ENCODE measurements around the gene FCN1.

FCN1 gene

DNA sequence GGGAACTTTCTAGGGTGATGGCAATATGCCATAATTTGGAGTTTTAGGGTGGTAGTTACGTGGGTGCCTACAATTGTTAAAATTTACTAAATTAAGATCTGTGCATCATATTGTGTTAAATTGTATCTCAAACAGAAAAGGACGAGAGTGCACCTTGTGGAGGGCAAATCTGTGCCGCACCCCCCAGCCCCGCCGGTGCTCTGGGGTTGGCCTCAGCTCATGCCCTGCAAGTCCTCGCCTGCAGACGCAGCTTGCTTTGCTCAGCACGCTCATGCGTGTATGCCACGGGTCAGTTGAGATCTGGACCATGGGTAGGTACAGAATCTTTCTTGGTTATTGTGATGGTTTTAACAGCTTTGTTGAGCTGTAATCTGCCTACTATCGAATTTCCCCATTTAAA, 33.7 kb upstream of the FCN1 start:
- DNase-seq: no peak

DNA sequence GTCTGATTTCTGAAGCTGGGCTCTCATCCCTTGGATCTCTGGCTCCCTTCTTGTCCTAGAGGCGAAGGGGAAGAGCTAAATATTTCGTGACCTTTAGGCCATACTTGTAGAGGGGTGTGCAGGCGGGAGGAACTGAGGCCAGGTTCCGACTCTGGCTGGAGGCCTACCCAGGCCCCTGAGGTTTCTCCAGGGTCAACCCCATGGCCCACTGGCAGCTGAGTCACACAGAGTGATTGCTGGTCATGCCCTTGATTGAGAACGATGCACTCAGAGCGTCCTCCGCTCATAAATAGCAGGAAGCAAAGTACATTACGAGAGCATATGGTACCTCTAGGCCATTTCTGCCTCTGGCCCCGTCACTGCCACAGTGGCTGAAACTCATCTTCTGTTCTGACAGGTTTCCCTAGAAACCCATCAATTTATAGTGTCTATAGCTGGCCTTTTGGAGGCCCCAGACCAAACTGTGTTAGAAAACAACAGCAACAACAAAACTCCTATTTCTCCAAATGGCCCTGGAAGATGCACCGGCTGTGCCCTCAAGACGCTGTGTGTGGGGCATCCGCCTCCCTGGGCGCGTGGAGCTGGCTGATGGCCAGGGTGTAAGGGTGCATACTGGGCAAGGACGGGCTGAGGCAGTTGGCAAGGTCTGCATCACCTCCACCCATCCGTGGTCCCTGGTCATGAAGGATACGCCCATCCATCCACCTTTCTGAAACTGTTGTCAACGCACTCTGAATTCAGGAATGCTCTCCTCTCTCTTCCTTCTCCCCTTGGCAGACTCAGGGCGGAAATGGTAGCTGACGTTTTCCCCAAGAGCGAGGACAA, 32.9 kb upstream of the FCN1 start:
- no peak for DNase-seq

DNA sequence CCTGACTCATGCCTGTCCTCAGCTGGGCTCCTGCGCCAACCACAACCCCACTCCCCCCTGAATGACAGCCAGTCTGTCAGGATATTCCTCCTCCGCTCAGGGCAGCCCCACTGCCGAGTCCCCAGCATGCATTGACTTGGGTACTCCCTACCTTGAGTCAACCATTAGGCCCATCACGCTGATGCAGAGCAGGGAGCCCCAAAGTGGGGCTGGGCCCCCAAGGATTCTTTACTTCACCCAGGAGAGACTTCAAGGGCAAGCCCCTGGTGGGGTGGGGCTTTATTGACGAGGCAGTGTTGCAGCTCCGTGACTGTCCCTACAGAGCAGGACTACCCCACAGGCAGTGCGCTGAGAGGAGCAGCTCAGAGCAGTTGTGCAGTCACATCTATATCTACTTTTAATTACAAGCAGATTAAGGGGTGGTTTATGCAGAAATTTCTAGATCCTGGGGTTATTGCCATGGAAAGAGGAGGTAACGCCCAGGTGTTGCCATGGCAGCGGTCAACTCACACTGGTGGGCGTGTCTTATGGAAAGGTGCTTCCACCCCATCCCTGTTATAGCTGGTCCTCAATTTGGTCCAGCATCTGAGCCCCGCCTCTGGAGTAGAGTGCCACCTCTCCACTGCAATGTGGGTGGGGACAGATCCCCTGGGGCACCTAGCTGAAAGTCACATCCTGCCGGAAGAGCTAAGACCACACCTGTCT, 32.1 kb upstream of the FCN1 start:
- no peak for DNase-seq

DNA sequence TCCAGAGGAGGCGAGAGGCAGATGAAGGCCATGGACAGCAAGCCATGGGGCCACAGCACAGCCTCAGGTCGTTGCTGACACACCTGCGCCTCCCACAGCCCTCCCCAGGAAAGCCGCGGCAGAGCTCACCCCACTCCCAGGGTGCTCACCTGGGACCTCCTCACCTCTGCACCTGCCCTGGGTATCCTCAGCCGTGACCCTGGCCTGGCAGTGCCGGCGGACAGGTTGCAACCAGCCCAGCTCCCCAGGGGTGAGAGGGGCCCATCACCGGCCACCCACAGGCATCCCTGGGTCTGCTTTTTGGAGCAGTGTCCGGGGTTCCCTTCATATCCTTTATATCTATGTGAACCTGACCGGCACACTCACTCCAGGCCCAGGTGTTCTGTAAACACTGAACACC, 30.4 kb upstream of the FCN1 start:
- no peak for DNase-seq

DNA sequence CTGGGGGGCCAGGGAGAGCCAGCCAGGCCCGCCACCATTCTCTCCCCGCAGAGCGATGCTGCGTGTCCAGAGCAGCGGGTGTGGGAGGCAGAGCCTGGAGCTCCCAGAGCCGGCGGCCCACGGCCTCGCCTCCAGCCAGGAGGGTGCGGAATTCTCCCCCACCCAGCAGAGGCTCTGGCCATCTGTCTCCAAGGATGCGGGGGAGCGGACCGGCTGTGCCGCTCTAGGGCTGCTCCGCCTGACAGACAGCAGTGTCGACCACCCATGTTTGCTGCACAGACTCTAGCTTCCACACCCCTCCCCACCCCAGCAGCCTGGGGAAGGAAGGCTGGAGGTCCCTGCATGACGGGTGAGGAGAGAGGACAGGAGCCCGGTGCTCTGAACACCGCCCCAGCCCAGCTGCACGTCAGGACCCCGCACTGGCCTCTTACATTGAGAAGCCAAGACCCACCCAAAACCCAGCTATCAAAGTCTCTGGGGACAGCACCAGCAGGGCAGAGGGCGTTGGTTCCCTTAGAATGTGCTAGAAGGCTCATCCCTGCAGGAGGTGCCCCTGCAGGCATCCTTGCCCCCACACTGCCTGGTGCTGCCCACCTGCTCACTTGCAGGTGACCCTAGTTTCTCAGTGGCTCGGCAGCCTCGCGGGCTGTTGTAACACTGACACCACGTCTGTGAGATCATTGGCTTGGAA, 29.7 kb upstream of the FCN1 start:
- no peak for DNase-seq

DNA sequence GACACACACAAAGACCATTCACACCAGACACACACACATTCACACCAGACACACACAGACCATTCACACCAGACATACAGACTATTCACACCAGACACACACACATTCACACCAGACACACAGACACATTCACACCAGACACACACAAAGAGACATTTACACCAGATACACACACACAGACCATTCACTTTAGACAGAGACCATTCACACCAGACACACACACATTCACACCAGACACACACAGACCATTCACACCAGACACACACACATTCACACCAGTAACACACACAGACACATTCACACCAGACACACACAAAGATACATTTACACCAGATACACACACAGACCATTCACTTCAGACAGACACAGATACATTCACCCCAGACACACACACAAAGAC, 29.0 kb upstream of the FCN1 start:
- no peak for DNase-seq

DNA sequence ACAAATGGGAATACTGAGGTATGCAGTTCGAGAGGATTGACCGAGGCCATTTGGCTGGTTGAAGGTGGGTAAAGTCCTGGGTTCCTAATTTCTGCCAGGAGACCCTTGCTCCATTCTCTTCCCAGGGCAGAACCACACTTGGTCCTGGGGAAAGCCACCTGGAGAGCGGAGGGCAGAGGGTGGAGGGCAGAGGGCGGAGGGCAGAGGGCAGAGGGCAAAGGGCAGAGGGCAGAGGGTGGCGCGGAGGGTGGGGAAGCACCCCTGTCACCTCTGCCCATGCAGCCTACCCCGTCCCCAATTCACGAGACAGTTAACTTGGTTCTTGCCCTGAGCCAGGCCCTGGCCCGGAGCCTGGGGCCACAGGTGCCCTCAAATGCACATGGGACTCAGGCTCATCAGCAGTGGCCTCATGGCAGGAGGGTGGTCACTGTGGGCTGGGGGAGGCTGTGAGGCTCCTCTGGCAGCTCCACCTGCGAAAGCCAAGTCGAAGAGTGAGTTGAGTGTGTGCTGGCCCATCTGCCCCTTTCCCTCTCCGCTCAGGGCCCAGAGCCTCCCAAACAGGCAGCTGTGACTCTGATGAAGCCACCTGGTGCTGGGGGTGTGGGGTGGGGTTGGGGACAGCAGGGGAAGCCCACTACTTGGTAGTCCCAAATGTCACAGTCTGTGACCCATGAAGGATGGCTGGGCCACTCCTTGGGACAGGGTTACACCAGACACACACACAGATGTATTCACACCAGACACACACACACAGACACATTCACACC, 28.0 kb upstream of the FCN1 start:
- no peak for DNase-seq

DNA sequence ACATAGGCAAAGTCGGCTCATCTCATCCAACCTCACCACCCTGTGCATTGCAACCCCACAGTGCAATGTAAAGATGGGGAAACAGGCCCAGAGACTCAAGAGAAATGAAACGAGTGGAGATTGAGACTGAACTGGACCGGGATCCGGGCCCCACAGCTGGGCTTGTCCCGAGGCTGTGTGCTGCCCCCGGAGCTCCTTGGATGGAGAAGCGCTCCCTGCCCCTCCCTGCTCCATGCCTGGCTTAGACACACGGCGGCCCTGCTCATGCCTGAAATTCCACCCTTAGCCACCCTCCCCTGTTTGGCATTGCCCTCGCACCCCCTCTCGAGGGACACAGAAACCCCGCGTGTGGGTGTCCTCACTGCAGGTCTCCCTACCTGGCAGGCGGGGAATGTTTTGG, 27.2 kb upstream of the FCN1 start:
- DNase-seq: no peak

DNA sequence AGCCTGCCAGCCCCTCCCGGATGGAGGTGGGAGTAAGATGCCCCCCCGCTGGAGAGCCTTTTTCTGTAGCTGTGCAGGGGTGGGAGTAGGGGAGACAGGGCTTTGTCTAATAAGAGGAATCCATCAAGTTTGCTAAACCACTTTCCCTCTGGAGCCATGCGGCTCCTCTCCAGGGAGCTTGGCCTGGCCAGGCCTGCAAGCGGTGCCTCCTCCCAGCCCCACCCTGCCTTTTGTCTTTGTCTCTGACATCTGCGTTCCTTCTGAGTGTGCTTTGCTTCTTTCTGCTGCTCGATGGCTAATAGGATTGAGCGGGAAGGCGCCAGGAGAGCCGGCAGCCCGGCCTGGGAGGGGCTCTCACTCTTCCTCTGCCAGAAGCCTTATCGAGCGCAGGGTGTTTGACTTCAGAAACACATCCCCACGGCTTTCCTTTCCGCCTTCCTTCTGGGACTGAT, 26.7 kb upstream of the FCN1 start:
- DNase-seq: no peak

DNA sequence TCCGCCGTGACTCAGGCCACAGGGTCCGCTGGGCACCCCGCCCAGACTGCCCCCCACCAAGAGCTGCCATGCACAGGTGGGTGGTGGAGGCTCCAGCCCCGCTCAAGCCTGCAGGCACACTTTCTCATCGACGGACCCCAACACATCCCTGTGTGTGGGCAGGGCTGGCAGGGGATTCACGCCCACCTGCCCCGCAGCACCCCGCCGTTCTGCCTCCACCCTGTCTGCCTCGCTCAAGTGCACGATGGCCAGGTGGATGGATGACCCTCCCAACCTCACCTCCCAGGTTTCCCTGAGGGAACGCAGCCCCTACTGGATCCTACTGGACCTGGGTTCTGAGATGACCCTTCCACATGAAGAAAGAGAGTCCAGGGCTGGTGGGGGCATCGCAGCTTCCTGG, 26.1 kb upstream of the FCN1 start:
- no peak for DNase-seq

DNA sequence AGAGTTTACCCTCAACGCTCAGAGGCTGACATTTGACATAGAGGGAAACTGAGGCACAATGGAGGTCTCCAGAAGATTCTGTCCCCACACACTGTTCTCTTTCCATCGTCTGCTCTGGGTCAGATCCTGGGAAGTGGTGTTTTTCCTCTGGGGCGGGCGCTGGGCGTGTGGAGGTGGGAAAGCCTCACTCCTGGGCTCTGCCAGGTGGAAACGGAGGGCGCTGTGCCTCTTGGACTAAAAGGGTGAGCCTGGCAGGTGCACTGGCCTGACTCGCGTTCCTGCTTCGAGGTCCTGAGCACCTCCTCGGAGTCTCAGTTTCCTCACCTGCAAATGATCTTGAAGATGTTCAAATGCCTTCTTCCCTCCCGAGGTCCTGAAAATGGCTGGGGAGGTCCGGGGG, 25.7 kb upstream of the FCN1 start:
- DNase-seq: no peak

DNA sequence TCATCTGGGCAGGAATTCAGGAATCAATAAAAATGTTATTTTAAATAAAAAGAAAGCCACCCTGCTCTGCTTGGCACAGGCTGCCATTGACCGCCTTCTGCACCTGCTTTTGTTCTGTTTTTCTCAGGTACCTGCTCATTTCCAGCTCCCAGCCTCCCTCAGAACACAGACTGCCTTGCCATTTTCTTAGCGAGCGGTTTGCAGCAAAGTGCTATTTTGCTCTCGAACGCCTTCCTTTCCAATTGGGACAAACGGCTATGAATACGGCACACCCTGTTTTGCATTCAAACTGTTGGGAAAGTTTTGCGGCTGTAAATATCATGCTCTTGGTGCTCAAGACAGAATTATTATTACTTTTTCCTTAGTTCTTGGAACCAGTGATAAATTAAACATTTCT, 25.1 kb upstream of the FCN1 start:
- DNase-seq: no peak

DNA sequence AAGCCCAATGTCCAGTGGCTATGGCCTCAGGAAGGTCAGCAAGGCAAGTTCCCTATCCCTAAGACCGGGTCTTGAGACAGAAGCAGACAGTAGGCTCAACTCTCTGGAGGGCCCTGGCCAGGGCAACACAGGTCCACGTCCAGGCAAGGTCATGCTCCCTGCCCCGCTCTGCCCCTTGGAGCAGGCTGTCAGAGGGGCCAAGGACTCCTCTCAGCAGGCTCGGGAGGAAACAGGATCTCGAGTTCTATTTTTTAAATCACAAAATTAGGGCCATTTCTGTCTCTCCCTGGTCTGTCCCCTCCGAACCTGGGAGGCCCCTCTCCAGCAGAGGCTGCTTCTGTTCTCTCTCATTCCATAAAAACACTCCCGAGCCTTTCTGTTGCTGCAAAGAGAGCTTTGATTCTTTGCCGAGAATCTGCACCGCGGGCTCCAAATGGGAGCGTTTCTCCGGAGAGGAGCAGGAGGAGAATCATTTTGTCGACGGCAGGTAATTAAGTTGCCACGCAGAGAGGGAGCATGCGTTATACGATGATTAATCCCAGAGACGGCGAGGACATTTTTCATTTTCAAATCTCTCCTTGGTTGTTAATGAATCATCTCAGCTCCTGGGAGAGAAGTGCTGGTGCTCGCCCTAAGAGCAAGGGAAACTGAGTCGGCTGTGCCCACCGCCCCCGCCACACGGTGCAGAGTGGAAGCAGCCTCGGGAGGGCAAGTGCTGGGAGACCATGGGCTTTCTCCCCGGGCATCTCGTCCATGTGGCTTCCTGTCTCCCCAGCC, 24.5 kb upstream of the FCN1 start:
- no peak for DNase-seq

DNA sequence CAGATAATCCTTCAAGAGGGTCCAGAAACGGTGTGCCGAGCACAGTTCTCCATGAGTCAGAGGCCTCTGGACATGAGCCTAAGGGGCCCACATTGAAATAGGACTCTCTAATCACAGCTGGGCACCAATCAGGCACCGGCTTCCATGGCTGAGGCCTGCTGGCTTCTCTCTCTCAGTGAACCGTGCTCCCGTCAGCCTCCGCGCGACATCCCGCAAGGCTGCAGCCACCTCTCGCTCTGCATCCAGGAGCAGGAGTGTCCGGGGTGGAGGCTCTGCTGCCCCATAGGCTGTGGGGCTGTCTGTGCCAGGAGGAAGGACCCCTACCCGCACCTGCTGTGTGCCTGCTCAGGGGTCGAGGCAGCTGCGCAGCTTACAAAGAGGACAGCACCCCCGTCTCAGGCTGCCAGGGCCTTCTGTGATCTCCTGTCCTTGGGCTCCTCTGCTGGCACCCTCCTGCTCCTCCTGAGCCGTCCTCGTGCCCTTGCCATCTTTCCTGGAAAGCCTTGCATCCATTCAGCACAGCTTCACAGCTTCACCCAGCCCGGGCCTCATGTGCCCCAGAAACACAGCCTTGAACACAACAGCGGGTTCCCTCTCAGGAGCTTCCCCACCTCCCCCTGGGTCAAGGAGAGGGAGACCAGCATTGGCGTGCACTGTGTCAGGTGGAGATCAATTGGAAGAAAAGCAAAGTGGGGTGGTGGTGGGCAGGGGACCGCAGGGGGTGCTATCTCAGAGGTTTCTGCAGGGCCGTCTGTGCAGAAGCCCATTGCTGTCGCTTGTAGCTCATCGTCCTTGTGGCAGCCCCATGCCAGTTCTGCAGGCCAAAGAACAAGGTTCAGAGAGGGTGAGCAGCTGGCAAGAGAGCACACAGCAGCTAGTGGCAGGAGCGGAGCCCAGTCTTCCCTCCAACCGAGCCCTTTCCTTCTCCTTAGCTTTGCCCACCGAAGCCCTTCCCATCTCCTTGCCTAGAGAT, 22.8 kb upstream of the FCN1 start:
- DNase-seq: no peak

DNA sequence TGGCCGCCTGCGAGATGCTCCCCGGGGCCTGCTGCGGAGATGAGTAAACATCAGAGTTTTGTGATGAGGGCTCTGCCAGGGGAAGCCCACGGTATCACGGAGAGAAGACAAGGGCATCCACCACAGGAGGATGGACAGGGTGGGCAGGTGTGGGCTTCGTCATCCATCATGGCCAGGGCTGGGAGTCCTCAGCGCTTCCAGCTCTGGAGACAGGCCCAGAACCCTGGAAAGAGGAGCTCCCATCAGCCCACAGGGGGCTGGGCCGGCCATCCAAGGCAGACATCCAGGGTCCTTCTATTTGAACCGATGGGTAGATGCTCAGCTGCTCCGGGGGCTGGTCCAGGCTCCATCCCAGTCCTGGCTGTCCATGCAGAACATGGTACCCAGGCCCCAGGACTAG, 22.1 kb upstream of the FCN1 start:
- DNase-seq: no peak

DNA sequence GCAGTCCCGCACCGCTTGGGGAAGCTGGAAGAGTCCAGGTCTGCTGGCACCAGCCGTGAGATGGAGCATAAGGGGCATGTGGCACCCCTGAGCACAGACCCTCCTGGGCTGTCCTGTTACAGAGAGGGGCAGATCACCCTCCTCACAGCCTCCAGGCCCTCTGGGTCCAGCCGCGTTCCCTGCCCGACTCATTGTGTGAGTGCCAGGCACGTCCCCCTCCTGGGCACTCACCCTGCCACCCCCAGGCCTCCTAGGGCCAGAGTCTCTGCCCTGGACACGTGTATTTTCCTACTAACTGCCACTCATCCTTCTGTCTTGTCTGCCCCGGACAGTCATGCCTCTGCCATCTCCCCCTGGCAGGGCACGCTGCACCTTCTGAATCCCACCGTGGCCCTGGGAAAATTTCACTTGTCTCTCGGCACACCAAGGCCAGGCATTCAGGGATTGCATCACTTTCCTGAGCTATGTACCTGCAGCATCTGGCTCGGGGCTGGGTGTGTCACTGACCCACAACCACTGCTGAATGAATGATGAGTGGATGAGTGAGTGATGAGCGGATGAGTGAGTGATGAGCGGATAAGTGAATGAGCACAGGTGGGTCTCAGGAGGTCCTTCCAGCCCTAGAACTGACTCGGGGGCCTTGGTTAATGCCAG, 21.5 kb upstream of the FCN1 start:
- DNase-seq: no peak

DNA sequence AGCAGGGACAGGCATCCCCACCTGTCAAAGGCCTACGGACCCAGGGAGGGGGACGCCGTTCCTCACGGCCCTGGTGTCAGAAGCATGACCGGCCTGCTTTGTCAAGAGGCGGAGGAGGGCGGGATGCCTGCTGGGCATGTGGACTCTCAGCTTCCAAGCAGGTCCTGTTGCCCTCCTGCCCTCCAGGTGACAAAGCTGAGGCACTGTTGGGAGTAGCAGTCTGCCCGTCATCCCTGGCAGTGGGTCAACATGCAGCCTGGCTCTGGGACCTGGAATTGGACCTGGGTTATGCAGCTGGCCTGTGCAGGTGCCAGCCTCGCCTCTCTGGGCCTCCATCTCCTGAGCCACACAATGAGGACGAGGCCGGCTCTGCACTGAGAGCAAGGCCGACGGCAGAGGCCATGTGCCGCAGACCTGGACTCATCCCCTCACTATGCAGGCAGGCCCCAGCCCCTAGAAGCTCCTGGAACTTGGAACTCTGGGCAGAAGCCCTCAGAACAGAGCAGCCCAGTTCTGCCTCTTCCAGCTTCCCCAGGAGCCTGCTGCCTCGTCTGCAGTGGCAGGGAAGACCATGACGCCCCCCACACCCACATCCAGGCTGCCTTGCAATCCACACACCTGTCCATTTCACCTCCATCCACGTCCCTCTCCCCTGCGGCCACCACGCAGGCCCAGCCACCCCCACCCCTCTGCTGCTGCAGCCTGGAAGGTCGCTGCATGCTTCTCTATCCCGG, 20.8 kb upstream of the FCN1 start:
- DNase-seq: no peak

DNA sequence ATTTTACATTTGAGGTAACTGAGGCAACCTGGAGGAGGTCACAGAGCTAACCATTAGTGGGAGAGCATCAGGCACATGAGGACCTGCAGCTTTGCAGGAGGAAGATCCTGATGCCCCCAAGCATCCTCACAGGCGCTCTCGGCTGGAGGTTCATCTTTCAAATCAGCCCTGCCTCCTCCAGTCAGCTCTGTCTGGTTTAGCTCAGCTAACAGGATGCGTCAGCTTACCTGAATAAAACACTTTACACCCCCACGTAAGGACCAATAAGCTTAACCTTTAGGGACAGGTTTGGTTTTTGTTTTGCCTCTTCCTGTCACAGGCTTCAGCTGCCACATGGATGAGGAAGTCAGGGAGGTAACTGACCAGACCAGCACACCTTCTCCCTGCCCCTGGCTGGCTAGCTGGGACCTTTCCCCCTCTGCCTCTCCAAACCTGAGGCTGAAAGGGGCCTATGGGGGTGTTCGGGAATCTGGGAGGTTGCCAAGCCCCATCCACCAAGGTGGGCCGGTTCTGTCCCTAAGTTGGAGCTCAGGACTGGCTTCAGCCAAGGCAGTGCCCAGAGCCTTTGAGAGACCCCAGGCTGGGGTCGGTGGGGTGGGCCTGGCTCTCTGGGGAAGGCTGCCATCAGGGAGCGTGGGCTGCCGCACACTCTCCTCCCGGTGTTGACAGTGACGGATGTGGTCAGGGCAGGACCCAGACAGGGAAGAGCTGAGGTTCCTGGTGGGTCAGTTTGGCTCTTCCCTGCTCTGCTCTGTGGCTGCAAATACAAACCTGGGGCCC, 20.0 kb upstream of the FCN1 start:
- DNase-seq: no peak

DNA sequence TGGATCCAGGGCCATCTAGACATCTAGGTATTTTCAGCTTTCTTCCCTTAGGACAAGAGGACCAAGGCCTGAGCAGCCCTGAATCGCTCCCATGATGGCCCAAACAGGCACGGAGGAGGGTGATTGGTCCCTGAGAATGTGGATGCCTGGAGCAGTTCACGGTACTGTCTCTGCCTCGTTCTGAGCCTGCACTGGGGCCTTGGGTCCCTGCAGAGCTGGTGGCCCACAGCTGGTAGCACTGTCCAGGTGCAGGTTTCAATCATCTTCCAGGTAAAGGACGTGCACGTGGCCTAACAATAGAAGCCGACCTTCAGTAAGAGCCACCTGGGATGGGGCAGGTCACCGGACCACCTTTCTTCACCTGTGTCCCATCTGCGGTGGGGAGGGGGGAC, 19.4 kb upstream of the FCN1 start:
- DNase-seq: no peak

All from AML-193 (cell line).